ENCODE data around the gene RPLP1.

The RPLP1 gene

DNA sequence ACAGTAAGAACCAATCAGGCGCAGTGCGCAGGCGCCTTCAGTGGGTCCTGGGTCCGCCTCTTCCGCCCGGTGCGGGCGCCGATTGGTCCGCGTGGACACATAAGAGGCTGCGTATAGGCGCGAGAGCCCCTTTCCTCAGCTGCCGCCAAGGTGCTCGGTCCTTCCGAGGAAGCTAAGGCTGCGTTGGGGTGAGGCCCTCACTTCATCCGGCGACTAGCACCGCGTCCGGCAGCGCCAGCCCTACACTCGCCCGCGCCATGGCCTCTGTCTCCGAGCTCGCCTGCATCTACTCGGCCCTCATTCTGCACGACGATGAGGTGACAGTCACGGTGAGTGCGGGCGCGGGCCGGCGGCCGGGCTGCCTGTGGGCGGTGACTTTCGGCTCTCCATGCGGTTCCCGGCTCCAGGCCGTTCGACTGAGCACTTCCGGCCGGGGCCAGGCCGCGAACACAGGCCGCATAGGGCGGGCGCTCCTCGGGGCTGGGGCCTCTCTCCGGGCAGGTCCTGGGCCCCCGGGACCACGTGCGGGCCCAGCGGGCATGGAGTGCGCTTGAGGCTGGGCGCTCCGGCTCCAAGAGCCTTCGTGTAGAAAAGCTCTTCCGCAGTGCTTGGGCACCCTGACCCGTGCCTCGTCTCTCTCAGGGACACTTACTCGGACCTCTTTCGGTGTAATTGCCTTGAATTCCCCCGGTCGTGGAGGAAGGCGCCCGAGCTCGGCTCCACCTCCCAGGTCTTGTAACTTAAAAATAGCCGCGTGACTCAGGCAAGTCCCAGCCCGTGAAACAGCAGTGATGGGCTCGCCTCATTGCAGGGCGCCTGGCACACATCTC lies at the start of gene RPLP1:
TSS of gene RPLP1 (plus strand) at position 127 of the 830 bp plus-strand sequence. CDS start at position 258, 131 bp downstream.
- DNase-seq (ENCODE audit: low read depth, low spot score) = peak; percentile 77
- peak within 1 kb of the TSS; percentile 87 for H3K27ac ChIP-seq

DNA sequence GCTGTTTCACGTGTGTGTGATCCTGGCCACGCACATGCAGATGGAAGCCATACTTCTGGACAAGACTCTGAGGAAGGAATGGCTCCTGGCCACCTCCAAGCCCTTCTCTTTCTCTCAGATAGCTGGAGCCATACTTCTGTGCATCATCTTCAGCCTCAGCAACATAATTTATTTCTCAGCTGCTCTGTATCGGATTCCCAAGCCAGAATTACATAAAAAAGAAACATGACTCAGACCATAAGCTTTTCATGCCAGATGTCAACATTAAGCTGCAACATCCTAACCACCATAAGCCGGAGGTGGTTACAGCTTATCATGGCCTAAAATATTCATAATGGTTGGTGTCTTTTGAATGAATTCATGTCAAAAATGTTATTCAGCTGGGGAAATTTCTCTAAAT lies 49.0 kb upstream of the RPLP1 start:
- DNase-seq (ENCODE audit: low read depth, low spot score) = no peak
- no peak overlapping the region for H3K27ac ChIP-seq

DNA sequence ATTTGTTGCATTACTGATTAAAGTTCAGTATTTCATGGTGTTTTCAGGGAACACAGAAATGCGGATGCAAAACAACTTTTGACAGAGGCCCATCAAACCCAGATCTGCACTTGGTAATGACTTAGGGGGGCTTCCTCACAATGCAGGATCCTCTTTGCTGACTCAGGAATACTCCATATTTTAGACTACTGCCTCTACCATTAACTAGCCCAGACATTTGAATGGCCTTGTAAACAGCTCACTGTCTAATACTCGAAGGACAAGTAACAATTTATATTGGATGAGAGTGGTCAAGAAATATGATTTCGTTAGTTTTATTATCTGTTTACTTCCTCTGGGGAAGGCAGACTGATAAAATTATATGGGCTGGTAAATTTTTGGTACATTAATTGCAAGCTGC lies 47.5 kb upstream of the RPLP1 start:
- no peak overlapping the region for H3K27ac ChIP-seq
- no peak for DNase-seq (ENCODE audit: low read depth, low spot score)

DNA sequence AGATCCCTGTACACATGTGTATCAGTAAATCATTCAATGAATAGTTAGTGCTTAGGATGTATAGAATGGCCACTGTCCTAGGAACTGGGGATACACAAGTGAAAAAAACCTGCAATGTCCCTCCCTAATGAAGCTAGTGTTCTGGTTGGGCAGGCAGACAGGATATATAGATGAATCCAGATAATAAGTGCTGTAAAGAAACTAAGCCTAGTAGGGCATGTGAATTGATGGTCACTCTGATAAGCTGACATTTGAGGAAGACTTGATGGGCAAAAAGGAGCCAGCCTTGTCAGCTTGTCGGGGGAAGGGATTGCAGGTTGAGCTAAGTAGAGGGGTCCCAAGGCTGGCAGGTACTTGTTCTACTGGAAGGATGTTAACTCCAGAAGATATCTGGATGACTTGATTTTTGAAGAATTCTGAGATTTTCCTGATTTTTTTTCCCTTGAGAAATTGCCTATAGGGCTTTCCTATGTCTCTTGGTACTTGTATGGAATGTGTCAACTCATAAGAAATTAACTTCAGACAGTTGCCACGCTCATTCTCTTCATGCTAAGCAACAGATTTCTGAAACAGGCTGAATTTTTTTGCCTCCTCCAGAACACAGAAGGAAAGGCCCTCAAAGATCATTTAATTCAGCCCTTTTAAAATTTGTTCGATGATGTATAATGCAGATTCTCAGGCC lies 44.8 kb upstream of the RPLP1 start:
- no peak for DNase-seq (ENCODE audit: low read depth, low spot score)

GRCh38 chr15:69408841-69409240 lies 43.8 kb upstream of the RPLP1 start:
- no peak for DNase-seq (ENCODE audit: low read depth, low spot score)
- H3K27ac ChIP-seq = no peak overlapping the region

More for the DNA sequence above, 44.8 kb upstream of the RPLP1 start:
- no peak overlapping the region for H3K27ac ChIP-seq

- no peak overlapping the region for H3K27ac ChIP-seq
- DNase-seq (ENCODE audit: low read depth, low spot score) = peak; percentile 51
Measured at GRCh38 chr15:69410248-69410874, 42.3 kb upstream of the RPLP1 start.

DNA sequence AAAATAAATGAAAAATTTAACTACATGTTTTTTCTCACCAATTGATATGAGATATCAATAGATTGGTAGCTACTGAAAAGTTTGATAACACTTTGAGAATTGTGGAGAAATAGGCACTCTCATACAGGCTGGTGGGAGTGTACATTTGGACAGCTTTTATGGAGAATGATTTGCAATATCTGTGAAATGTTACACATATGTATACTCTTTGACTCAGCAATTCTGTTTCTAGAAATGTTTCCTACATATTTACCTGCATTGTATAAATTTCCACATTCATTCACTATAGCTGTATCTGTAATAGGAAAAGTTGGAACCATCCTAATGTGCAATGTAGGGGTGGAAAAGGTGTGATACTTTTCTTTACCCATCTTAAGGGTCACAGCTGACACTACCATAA lies 40.3 kb upstream of the RPLP1 start:
- no peak for DNase-seq (ENCODE audit: low read depth, low spot score)
- peak overlapping the region; percentile 81 for H3K27ac ChIP-seq

GRCh38 chr15:69412701-69413100 lies 39.9 kb upstream of the RPLP1 start:
- DNase-seq (ENCODE audit: low read depth, low spot score) = no peak
- H3K27ac ChIP-seq = peak overlapping the region; percentile 81

- DNase-seq (ENCODE audit: low read depth, low spot score) = peak; percentile 86
- H3K27ac ChIP-seq = peak within 1 kb of the TSS; percentile 81
Measured at GRCh38 chr15:69413822-69414700, 38.6 kb upstream of the RPLP1 start, which contains the start of gene KIF23. Gene KIF23 (plus strand): TSS chr15:69414349. CDS start chr15:69414466, 117 bp downstream.

- peak overlapping the region; percentile 81 for H3K27ac ChIP-seq
- DNase-seq (ENCODE audit: low read depth, low spot score) = no peak
Measured at GRCh38 chr15:69414701-69415167, 37.9 kb upstream of the RPLP1 start.

- H3K27ac ChIP-seq = peak overlapping the region; percentile 81
- no peak for DNase-seq (ENCODE audit: low read depth, low spot score)
Measured at GRCh38 chr15:69415381-69415780, 37.2 kb upstream of the RPLP1 start.

- no peak overlapping the region for H3K27ac ChIP-seq
- DNase-seq (ENCODE audit: low read depth, low spot score) = no peak
Measured at GRCh38 chr15:69417581-69417980, 35.0 kb upstream of the RPLP1 start.

DNA sequence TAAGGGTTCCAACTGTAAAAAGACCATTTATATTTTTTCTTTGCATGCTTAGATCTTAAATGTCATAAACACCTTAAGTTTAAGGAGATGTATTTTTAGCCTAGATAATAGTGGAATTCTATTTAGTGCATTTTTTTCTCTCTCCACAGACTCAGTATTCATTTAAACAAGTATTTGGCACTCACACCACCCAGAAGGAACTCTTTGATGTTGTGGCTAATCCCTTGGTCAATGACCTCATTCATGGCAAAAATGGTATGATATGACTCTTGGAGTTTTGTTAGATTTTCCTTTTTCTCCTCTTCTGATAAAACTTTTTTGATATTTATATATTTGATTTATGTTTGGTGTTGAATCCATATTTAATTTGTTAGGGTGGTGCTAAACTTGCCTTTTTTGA lies 31.1 kb upstream of the RPLP1 start:
- H3K27ac ChIP-seq = no peak overlapping the region
- no peak for DNase-seq (ENCODE audit: low read depth, low spot score)

GRCh38 chr15:69422336-69422895 lies 30.2 kb upstream of the RPLP1 start:
- peak overlapping the region; percentile 13 for H3K27ac ChIP-seq
- DNase-seq (ENCODE audit: low read depth, low spot score) = no peak

DNA sequence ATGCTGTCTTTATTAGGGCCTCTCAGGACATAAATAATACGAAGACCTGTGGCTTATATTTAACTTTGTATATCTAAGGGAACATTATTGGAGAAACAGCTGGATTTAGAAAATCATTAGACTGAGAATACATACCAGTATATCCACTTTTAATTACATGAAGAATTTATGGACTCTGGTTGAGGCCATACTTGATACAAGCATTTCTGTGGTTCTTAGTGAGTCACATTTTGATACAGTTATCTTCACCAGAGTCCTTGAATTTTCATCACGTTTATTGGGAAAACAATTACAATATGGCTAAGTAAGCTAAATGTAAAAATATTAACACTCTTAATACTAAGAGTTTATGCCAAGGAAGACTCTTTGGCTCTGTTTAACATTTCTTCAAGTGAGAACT lies 28.6 kb upstream of the RPLP1 start:
- H3K27ac ChIP-seq = no peak overlapping the region
- DNase-seq (ENCODE audit: low read depth, low spot score) = no peak

GRCh38 chr15:69424748-69425413 lies 27.7 kb upstream of the RPLP1 start:
- DNase-seq (ENCODE audit: low read depth, low spot score) = no peak
- H3K27ac ChIP-seq = no peak overlapping the region

GRCh38 chr15:69433831-69434230 lies 18.8 kb upstream of the RPLP1 start:
- DNase-seq (ENCODE audit: low read depth, low spot score) = no peak
- no peak overlapping the region for H3K27ac ChIP-seq

DNA sequence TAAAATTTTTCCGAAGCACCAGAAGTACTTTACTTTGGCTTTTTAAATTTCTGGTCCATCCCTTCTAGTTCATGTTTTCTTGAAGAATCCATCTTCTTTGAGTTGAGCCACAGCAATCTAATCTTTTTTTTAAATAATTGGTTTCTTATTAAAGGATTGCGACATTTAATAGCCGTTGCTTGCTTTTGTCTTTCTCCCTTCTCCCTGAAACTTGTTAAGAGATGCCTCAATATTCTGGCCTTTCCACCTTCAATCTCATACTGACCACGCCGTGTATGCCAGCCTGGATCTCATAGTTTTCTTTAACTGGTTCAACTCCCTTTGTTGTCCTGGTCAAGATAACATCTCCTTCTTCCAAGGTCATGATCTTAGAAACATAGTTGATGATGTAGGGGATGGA lies 18.4 kb upstream of the RPLP1 start:
- no peak overlapping the region for H3K27ac ChIP-seq
- DNase-seq (ENCODE audit: low read depth, low spot score) = no peak

- H3K27ac ChIP-seq = no peak overlapping the region
- DNase-seq (ENCODE audit: low read depth, low spot score) = no peak
Measured at GRCh38 chr15:69434679-69435078, 17.9 kb upstream of the RPLP1 start.

Measured in epithelial cell of prostate (primary cell).